DMS153 treated with DMSO at 0.1 percent for 48 hours (cell line): ENCODE results near the gene MYD88.

Experiments used
- DNase-seq: peaks from one replicate; lab custom pipeline; 2025; ENCODE audit not compliant: unreplicated experiment; lab: John Stamatoyannopoulos, UW

The MYD88 gene

GRCh38 chr3:38138349-38139190 is at the start of gene MYD88:
MYD88 (plus strand) TSS chr3:38138661; CDS start chr3:38138701, 40 bp downstream.
- DNase-seq = no peak

GRCh38 chr3:38089163-38089562 is 49.3 kb upstream of the MYD88 start:
- no peak for DNase-seq

GRCh38 chr3:38090453-38090852 is 48.0 kb upstream of the MYD88 start:
- no peak for DNase-seq

GRCh38 chr3:38094999-38095398 is 43.5 kb upstream of the MYD88 start:
- no peak for DNase-seq

GRCh38 chr3:38095669-38096483 is 42.6 kb upstream of the MYD88 start:
- no peak for DNase-seq

- no peak for DNase-seq
Measured at GRCh38 chr3:38097446-38098375, 40.8 kb upstream of the MYD88 start.

GRCh38 chr3:38098376-38098723 is 40.1 kb upstream of the MYD88 start:
- no peak for DNase-seq

GRCh38 chr3:38099518-38099917 is 38.9 kb upstream of the MYD88 start:
- no peak for DNase-seq

- no peak for DNase-seq
Measured at GRCh38 chr3:38100498-38100897, 38.0 kb upstream of the MYD88 start.

- no peak for DNase-seq
Measured at GRCh38 chr3:38101811-38102443, 36.5 kb upstream of the MYD88 start.

- no peak for DNase-seq
Measured at GRCh38 chr3:38102444-38102814, 36.0 kb upstream of the MYD88 start.

GRCh38 chr3:38105525-38105924 is 32.9 kb upstream of the MYD88 start:
- no peak for DNase-seq

GRCh38 chr3:38107911-38108648 is 30.4 kb upstream of the MYD88 start:
- DNase-seq = no peak

- DNase-seq = no peak
Measured at GRCh38 chr3:38108649-38109579, 29.5 kb upstream of the MYD88 start.

- no peak for DNase-seq
Measured at GRCh38 chr3:38109580-38110313, 28.7 kb upstream of the MYD88 start.

- no peak for DNase-seq
Measured at GRCh38 chr3:38110314-38111050, 28.0 kb upstream of the MYD88 start.

GRCh38 chr3:38111201-38111600 is 27.3 kb upstream of the MYD88 start:
- no peak for DNase-seq
